DMS53 treated with DMSO at 0.1 percent for 48 hours (cell line): ENCODE measurements around the gene ASCL5.

Experiments
- DNase-seq: peaks from one replicate; lab custom pipeline; 2025; ENCODE audit not compliant: unreplicated experiment; lab: John Stamatoyannopoulos, UW

ASCL5 gene

GRCh38 chr1:201088901-201089525 is 38.0 kb downstream of the ASCL5 start:
- DNase-seq, result no peak

- no peak for DNase-seq
These were observed 38.6 kb downstream of the ASCL5 start for GRCh38 chr1:201088395-201088794.

GRCh38 chr1:201085902-201086735 is 40.9 kb downstream of the ASCL5 start:
- DNase-seq, result peak; percentile 76

- DNase-seq, result peak; percentile 37
These were observed 42.7 kb downstream of the ASCL5 start for GRCh38 chr1:201084295-201084694.

- DNase-seq, result no peak
These were observed 43.2 kb downstream of the ASCL5 start for GRCh38 chr1:201083741-201084140.

- no peak for DNase-seq
These were observed 46.8 kb downstream of the ASCL5 start for GRCh38 chr1:201080135-201080534.

- DNase-seq, result no peak
These were observed 49.2 kb downstream of the ASCL5 start for GRCh38 chr1:201077736-201078135.

GRCh38 chr1:201077116-201077515 is 49.9 kb downstream of the ASCL5 start:
- DNase-seq, result no peak

GRCh38 chr1:201076092-201076491 is 50.9 kb downstream of the ASCL5 start:
- no peak for DNase-seq

GRCh38 chr1:201074018-201074417 is 53.0 kb downstream of the ASCL5 start:
- no peak for DNase-seq

- no peak for DNase-seq
These were observed 54.1 kb downstream of the ASCL5 start for GRCh38 chr1:201072922-201073321.

GRCh38 chr1:201072149-201072548 is 54.8 kb downstream of the ASCL5 start:
- no peak for DNase-seq

GRCh38 chr1:201069636-201070035 is 57.3 kb downstream of the ASCL5 start:
- DNase-seq, result no peak

- DNase-seq, result no peak
These were observed 58.0 kb downstream of the ASCL5 start for GRCh38 chr1:201068976-201069375.

- DNase-seq, result no peak
These were observed 60.0 kb downstream of the ASCL5 start for GRCh38 chr1:201066986-201067385.

- no peak for DNase-seq
These were observed 61.3 kb downstream of the ASCL5 start for GRCh38 chr1:201065686-201066085.

- DNase-seq, result no peak
These were observed 62.2 kb downstream of the ASCL5 start for GRCh38 chr1:201064806-201065205.
